Measurements from ENCODE around the gene PYHIN1.

GRCh38 chr1:159014003-159014571, 82.7 kb downstream of the PYHIN1 start:
- TF ChIP-seq, protein P1, sequence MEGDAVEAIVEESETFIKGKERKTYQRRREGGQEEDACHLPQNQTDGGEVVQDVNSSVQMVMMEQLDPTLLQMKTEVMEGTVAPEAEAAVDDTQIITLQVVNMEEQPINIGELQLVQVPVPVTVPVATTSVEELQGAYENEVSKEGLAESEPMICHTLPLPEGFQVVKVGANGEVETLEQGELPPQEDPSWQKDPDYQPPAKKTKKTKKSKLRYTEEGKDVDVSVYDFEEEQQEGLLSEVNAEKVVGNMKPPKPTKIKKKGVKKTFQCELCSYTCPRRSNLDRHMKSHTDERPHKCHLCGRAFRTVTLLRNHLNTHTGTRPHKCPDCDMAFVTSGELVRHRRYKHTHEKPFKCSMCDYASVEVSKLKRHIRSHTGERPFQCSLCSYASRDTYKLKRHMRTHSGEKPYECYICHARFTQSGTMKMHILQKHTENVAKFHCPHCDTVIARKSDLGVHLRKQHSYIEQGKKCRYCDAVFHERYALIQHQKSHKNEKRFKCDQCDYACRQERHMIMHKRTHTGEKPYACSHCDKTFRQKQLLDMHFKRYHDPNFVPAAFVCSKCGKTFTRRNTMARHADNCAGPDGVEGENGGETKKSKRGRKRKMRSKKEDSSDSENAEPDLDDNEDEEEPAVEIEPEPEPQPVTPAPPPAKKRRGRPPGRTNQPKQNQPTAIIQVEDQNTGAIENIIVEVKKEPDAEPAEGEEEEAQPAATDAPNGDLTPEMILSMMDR (IDR thresholded peaks at IDR 0.05; ENCODE audit: low read length), result no peak
- TF ChIP-seq EZH2 (IDR thresholded peaks at IDR 0.05; ENCODE audit: borderline replicate concordance, low read length), result no peak

Data from OCI-LY1 (cell line).